NCI-H2081 treated with DMSO at 0.1 percent for 48 hours (cell line): Measurements from ENCODE around the gene MEIS1.

Experiments used
- DNase-seq: peaks from one replicate; lab custom pipeline; 2025; lab: John Stamatoyannopoulos, UW

Gene MEIS1

GRCh38 chr2:66580166-66581049, 145.5 kb downstream of the MEIS1 start:
- DNase-seq, result no peak

GRCh38 chr2:66581339-66582103, 146.6 kb downstream of the MEIS1 start:
- no peak for DNase-seq

- no peak for DNase-seq
These were observed 147.4 kb downstream of the MEIS1 start for GRCh38 chr2:66582104-66582986.

- no peak for DNase-seq
These were observed 148.3 kb downstream of the MEIS1 start for GRCh38 chr2:66582987-66583880.

- no peak for DNase-seq
These were observed 149.0 kb downstream of the MEIS1 start for GRCh38 chr2:66583881-66584280.

- DNase-seq, result no peak
These were observed 150.7 kb downstream of the MEIS1 start for GRCh38 chr2:66585587-66585986.

- DNase-seq, result no peak
These were observed 152.3 kb downstream of the MEIS1 start for GRCh38 chr2:66587216-66587615.

- no peak for DNase-seq
These were observed 159.1 kb downstream of the MEIS1 start for GRCh38 chr2:66594001-66594400.

- DNase-seq, result no peak
These were observed 160.6 kb downstream of the MEIS1 start for GRCh38 chr2:66595556-66595955.

- DNase-seq, result no peak
These were observed 161.3 kb downstream of the MEIS1 start for GRCh38 chr2:66596256-66596655.

- no peak for DNase-seq
These were observed 166.7 kb downstream of the MEIS1 start for GRCh38 chr2:66601624-66602023.

- no peak for DNase-seq
These were observed 167.4 kb downstream of the MEIS1 start for GRCh38 chr2:66602341-66602740.

GRCh38 chr2:66604326-66604725, 169.4 kb downstream of the MEIS1 start:
- no peak for DNase-seq

- no peak for DNase-seq
These were observed 170.1 kb downstream of the MEIS1 start for GRCh38 chr2:66604976-66605375.

GRCh38 chr2:66607152-66607551, 172.2 kb downstream of the MEIS1 start:
- DNase-seq, result no peak
